Skin of body (tissue), 2 donors: Measurements from ENCODE around the gene TBRG1. TPM values are rescaled to one million over a fixed set of nuclear protein-coding genes. Genes with fewer than 3 reads are reported as not detected.

Experiments
- DNase-seq: peaks from one replicate; lab custom pipeline; 2025; lab: John Stamatoyannopoulos, UW
- total RNA-seq: library from RNA; depleted of rRNA; stranded (reverse); fragments of >200 nt; gene quantifications from one replicate; pipeline ENCODE4 v1.2.3, GENCODE V29; 2014

TBRG1 gene
- total RNA-seq, 1 donor from 2014 or later: 13.6 TPM

DNA sequence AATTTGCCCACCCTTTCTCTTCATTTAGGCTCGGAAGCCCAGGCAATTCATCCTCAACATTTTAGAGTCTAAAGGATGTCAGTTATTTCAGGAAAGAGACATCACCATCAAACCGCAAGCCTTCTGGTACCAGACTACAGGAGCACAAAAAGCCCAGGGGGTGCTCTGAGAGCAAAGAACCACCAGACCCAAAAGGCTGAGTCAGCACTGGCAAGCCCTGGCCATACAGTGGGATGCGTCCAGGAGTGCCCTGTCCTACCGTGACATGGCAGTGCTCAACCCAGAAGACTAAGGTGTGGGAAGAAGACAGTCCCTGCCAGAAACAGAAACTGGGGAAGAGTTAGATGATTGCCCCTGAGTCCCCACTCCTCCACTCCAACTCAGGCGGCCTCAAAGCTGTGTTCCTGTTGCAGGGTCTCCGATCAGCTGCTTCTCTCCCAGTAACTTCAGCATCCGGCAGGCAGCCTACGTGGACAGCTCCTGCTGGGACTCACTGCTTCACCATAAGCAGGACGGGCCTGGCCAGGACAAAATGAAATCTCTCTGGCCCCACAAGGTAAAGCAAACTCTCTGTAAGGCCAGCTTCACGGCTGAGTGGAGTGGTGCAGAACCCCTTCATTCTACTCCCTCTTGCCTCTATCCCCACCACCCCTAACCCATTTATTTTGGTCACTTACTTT lies 10.0 kb upstream of the TBRG1 start:
- DNase-seq: no peak

DNA sequence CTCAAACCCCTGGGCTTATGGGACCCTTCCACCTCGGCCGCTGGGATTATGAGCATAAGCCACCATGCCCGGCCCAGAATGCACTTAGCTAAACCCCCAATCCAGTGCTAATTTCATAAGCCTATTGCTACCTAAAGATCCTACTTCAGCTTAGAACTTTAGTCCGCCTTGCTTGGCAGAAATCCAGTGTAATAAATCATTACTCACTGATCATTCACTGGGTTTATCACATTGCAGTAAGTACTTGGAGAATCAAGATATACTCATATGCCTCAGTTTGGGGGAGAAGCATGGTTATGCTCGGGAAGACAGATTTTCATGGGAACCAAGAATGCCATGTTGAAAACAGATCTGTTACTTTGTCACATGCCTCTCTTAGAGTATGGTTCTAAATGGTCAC lies 3.8 kb upstream of the TBRG1 start:
- no peak for DNase-seq

DNA sequence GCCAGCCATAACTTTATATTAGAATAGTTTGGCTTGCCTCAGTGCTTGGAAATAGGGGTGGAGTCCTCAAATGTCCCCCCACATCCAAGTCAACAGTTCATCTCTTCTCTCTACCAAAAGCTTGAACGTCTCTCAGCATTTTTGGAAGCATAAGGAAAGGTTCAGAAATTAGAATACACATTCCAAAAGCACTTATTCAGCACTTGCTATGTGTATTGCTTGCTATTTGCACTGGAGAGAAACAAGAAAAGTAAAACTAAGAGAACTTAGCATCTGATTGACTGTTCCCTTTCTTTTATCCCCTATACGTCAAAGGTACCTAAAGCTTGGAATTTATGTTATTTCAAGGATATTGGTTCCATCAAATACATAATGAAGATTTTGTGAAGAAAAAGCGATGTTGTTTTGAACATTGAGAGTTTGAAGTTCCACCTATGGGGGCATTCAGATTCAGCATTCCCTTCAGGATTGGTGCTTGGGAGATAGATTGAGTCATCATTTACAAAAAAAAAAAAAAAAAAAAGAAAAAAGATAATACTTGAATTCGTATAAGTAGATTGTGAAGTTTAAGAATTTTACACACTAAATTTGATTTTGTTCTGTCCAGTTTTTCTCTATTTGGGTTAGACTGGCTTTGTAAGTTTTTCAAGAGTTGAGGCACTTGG lies 1.3 kb downstream of the TBRG1 start:
- DNase-seq: no peak

DNA sequence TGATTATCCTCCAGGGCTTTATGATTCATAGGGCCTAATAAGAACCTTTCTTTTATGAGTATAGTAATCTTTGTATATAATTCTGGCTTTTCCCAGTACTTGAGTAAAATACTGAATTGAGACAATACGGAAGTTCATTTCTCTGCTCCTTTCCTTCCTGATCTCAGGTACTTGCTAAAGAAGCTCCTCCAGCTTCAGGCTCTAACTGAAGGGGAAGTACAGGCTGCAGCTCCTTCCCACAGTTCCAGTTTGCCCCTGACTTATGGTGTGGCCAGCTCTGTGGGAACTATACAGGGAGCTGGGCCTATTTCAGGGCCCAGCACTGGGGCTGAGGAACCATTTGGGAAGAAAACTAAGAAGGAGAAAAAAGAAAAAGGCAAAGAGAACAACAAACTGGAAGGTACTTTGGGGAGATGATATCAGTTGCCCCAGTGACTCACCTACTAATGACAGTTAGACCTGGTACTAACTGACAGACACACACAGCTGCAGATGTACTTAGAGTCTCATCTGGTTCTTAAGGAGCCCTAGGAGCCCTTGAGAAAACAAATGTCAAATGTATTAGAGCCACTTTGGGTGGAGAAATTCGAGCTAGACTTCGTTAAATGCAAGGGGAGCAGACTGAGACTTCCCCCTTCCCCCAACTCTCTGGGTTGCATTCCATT lies 3.0 kb downstream of the TBRG1 start:
- no peak for DNase-seq

DNA sequence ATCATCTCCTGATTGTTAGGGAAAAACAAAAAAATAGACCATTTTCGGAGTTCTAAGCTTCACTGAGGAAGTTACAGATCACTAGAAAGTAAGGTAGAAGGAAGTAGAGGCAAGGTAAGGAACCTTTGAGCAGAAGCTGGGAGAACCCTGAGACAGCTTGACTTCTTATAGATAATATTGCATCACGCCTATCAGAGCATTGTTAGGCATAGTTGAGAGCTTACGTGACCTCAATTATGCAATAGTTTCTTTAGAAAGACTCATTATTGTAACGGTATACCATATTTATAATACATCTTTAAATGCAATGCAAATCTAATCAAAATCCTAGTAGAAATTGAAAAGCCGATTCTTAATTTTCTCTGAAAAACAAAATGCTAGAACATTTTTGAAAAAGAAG lies 4.9 kb downstream of the TBRG1 start:
- DNase-seq: no peak

DNA sequence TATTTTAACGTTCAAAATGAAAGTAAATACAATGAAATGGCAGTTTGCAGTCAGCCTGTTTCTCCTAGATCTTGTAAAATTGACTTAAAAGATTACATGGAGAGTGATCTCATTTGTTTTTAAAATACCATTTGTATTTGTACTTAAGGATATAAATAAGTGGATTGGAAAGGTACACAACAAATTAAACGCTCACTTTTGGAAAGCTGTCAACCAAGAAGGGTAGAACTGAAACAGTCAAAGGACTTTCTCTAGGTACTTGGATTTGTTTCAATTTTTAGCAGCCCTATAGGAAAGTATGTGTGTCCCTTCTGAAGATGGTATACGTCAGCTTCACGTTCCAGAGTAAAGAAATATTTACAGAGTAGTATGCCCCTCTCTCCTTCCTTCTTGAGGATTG lies 7.3 kb downstream of the TBRG1 start:
- no peak for DNase-seq

DNA sequence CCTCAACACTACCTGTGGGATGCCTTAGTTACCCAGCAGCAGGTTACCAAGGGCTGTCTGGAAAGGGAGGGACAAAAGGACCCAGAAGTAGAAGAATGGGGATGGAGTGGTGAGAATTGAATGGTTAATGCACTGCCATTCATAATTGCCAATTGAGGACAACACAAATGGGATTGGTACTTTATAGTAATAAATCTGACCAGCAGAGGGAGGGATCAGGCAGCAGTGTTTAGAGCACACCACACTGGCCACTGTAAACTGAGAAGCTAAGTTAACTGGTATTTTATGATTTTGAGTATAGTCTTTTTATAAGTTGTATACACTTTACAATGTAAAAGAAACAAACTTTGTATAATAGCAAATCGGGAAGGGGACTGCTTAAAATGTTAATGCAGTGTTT lies 10.7 kb downstream of the TBRG1 start:
- DNase-seq: no peak

DNA sequence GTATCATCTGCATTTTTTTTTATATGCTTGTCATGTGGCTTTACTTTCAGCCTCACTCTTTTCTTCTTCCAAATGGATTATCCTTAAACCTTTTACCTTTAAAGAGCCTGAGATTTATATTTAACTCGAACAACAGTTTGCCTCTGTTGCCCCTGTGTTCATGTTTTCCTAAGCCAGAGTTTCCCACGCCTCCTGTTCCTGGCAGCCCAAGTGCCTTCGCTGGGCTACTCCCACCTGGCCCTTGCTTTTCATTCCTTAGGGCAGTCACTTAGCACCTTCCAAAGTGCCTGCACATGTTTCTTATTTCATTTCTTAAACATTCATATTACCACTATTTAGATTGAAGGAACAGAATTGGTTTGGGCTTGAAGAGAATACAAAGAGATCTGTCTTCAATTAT lies 13.3 kb downstream of the TBRG1 start:
- DNase-seq: no peak

DNA sequence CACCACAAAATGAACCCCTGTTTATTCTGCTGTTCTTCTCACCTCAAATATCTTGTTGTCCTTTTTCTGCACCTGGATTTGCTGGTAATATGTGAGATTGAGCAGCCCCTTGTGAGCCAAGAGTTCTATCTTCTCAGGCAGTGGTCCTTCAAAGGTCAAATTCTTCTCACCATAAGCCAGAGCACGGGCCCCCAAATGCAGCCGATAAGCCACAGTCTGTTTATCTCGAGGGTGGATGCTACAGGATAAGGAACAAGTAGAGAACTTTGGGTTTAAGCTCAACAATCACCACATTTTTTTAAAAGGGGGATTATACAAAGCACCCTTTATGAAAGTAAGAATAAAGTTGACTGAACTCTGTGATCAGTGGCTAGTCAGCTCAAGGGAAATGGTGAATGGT lies 15.8 kb downstream of the TBRG1 start:
- DNase-seq: no peak

DNA sequence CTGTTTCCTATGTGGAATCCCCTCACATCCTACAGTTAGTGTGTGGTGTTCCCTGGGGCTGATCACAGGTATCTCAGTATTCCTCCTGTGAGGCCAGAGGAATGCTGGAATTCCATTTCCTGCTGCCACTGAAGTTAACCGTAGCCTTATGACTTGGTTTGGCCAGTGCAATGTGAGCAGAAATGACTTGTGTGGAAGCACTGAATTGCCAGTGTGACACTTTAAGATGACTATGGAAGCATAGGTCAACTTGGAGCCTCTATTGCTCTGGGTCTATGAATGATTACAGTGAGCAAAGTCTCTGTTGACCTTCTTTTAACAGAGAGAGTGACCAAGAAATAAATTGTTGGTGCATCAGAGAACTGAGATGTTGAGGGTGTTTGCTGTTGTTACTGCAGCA lies 16.5 kb downstream of the TBRG1 start:
- no peak for DNase-seq

DNA sequence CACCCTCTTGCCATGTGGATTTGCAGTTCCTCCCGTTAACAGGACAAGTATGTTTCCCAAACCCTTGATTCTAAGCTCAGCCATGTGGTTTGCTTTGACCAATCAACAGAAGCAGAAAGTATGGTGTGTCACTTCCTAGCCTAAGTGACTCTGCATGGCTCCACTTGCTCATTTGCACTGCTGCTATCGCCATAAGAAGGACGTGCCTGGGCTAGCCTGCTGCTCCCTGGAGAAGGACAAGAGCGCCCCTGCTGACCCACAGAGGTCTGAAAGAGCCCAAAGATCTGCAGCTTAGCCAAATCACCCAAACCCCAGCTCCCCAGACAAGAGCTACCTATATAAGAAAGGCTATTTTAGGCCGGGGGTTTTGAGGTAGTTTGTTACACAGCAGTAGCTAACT lies 18.0 kb downstream of the TBRG1 start:
- no peak for DNase-seq

DNA sequence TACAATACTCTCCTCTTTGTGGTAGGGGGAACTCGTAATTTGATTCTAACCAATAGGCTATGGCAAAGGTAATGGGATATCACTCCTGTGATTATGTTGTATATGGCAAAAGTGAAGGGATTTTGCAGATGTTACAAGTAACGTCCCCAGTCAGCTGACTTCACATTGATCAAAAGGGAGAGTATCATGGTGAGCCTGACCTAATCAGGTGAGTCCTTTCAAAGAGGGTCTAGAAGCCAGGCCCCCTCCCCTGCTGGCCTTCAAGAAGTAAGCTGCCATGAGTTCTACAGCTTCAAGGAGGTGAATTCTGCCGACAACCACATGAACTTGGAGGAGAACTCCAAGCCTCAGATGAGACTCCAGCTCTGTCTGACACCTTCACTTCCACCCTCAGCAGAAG lies 20.0 kb downstream of the TBRG1 start:
- DNase-seq: no peak

DNA sequence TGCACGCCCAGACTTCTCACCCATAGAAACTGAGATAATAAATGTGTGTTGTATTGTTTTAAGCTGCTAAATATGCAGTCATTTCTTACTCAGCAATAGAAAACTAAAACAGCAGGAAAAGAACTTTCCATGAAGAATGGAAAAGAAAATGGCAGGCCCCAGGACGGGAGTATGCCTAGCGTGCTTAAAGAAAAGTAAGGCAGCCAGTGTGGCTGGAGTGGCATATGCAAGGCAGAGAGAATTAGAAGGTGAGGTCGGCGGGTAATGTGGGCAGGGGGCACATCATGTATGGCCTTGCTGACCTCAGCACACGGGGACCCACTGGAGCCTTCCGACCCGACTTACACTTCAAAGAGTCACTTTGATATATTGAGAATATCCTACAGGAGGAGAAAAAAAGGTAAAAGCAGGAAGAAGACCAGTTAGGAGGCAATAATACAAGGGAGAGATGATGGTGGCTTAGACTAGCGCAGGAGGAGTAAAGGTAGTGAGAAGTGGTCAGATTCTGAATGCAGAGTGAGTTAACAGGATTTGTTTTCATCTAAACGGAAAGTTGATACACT lies 20.5 kb downstream of the TBRG1 start:
- DNase-seq: no peak

DNA sequence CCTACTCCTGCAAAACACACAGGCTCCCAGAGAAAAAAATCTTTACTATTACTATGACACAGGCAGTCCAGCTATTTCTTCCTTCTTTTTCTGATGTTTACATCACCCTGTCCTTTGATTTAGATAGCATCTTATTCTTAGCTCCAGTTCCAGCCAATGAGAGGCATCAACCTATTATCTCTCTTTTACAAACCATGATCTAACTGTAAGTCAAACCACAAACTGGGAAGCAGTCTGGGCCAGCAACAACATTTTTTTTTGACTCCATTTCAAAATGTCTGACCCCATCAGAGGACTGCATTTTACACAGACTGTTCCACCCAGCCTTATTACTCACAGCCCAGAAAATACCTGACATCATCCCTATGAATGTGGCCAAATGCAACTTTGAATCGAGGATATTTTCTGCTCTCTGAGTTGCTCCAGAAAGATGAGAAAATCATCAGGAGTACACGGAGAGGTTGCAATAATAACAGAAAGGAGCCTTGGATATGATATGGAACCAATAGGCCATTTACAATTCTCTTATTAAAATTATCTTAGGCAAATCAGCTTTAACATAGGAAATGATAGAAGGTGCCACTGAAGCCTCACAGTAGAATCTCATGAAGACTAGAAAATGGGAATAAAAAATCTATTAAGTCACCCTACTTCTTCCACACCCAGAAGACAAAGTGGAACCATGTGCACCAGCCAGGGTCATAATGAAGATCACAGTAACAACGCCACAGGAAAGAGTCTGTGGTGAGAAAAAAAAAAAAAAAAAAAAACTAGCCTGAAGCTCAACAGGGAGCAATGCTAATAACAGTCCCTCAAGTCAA lies 21.2 kb downstream of the TBRG1 start:
- DNase-seq: no peak

DNA sequence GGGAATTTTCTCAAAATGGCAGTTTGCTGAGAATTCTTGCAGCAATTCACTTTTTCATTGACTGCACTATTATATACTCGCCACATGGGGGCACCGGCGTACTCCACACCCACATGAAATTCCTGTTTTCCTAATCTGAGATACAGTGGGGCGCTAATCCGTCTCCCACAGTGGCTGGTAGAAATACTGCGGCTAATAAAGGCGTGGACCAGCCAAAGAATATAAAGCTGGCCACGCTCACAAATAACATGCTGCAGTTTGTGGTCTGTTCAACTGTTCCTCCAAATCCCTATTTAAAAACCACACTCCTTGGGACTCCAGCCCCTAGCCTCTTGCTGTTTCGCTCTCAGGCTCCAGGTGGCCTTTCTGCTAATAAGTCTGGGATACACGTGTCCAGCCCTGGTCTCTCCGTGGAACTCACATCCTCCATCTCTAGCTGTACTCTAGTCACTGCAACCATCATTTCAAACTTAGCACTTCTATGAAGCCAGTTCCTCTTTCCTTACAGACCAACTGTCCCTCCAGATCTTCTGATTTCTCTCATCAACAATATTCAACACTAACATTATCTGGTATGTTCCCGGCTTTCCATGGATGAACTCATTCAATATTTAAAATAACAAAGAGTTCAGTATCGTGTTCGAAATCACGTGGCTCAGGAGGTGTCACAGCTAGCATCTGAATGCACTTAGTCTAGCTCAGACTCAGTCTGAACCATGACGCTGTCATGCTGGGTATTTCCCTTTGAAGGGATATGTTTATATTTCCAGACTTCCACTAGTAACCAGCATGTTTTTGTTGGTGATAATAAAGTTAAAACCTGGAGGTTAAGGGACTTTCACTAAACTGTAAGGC lies 22.0 kb downstream of the TBRG1 start:
- peak; percentile 51 for DNase-seq

DNA sequence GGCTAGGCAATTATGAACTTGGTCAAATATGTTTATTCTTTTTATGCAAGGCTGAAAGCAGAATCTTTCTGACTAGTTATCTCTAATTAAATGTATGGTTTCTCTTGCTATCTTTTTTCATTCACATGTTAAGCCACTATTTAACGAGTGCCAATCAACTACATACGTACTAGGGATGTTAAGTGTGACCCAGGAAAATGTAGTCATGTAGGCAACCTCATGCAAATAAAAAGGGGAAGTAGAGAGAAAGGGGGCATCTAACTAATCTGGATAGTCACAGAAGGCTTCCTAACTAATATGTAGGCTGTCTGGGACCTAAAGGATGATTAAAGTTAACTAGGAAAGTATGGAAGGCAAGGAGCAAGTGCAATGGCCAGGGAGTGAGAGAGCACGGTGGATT lies 23.5 kb downstream of the TBRG1 start:
- no peak for DNase-seq

DNA sequence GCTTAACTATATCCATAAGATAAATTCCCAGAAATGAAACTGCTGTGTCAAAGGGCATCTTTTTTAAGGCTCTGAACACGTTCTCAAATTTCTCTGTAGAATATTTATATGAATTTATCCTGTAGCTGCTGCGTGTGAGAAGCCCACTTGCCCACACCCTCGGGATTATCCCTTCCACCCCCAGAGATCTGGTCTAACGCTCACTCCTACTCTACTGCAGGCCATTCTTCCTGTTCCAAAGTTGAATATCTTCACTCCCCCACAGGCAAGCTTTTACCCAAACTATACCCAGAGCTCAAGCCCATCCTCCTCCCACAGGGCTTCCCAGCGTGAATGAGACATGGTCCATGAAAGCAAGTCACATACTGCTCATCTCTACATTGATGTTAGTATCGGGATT lies 25.9 kb downstream of the TBRG1 start:
- DNase-seq: no peak

DNA sequence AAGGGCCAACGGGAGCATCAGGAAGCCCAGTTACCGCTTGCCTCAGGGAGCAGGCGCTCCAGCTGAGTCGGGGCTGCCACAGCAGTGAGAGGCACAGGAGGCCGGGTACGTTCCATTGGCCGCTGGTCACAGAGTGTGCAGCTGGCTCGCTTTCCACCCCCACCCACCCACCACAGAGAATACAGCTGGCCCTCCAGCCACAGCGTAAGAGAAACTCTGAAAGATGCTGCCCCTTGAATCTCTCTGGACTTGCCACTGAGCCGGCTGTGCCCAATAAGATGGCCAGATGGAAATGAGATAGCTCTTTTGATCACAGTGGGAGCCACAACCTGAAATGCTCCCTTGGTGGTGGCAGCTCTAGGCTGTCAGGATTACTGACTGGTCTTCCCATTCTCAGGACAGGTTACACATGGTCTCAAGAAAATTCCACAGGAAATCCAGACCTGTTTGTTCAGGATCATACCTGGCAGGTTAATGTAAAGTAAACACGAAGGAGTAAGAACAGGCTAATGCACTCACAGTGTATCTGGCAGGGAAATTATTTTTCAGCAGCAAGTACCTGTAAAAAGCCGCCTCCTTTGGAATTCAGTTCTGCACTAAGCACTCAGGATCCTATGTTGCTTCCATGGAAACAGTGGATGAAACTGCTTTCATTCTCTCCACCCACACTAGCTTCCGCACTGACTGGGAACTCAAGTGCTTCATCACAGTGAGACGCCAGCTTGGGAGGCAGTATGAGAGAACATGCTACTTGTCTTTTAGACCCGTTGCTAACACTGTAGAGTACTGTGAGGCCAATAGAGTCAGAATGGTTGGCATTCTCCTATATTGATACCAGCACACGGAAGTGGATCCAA lies 34.3 kb downstream of the TBRG1 start:
- no peak for DNase-seq

DNA sequence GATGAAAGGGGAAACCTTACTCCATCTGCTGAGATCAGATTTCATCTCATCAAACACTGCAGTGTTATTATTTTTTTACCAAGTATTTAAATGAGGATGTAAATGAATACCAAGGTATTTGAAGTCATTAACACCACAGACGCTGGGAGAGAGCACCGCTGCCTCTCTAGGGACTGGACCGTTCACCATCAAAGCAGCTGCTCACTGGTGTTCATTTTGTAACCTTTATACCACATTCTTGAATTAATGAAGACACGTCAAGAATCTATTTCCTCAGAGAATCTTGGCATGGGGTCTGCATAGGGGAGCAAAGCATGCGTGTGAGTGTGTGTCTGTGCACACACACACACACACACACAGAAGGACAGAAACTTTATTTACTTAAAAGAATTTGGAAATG lies 35.2 kb downstream of the TBRG1 start:
- no peak for DNase-seq

DNA sequence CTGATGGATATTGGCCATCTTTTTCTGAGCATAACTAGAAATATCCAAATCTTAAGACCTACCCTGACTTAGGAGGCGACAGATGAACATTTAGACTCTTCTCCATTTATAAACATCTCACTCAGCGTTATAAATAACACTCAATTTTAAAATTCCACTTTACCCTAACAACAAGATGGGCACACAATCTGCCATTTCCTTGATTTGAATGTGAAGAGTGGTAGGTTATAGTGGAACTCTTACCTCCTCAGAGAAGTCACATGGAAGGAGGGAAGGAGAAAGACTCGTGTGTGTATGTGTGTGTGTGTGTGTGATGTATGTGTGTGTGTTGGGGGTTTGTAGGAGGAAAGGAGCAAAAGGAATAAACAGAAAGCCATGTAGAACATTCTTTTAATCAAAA lies 35.8 kb downstream of the TBRG1 start:
- no peak for DNase-seq
